ENCODE data around the gene TLR10.
A peak's percentile ranks its signal among the peaks of the same experiment; 100 is the strongest.

TLR10 gene

GRCh38 chr4:38805530-38806145 is 22.8 kb upstream of the TLR10 start:
- TF ChIP-seq ZNF274 (IDR thresholded peaks at IDR 0.05; ENCODE audit: low read depth, low read length): no peak
- peak overlapping the region; percentile 60; the same call in 1 of the 2 replicates for H3K4me3 ChIP-seq (ENCODE audit: low read length)

GRCh38 chr4:38804654-38805295 is 22.0 kb upstream of the TLR10 start, which contains the start of gene TLR1:
Gene TLR1, minus strand, starts transcription at chr4:38804791. Its CDS starts 5,960 bp downstream, at chr4:38798831.
- H3K4me3 ChIP-seq (ENCODE audit: low read length): peak within 1 kb of the TSS; percentile 60
- TF ChIP-seq ZNF274 (IDR thresholded peaks at IDR 0.05; ENCODE audit: low read depth, low read length): no peak

- H3K4me3 ChIP-seq (ENCODE audit: low read length): peak overlapping the region; percentile 52
- no peak for TF ChIP-seq ZNF274 (IDR thresholded peaks at IDR 0.05; ENCODE audit: low read depth, low read length)
Observed at GRCh38 chr4:38803833-38804653, 21.3 kb upstream of the TLR10 start.

- TF ChIP-seq ZNF274 (IDR thresholded peaks at IDR 0.05; ENCODE audit: low read depth, low read length): no peak
- peak overlapping the region; percentile 2; the same call in 1 of the 2 replicates for H3K4me3 ChIP-seq (ENCODE audit: low read length)
Observed at GRCh38 chr4:38802561-38803355, 20.0 kb upstream of the TLR10 start.

GRCh38 chr4:38800961-38801450 is 18.2 kb upstream of the TLR10 start:
- no peak for TF ChIP-seq ZNF274 (IDR thresholded peaks at IDR 0.05; ENCODE audit: low read depth, low read length)

GRCh38 chr4:38800366-38800765 is 17.6 kb upstream of the TLR10 start:
- TF ChIP-seq ZNF274 (IDR thresholded peaks at IDR 0.05; ENCODE audit: low read depth, low read length): no peak

More at GRCh38 chr4:38800961-38801450, 18.2 kb upstream of the TLR10 start:
- H3K4me3 ChIP-seq (ENCODE audit: low read length): no peak overlapping the region

GRCh38 chr4:38795087-38795486 is 12.3 kb upstream of the TLR10 start:
- TF ChIP-seq ZNF274 (IDR thresholded peaks at IDR 0.05; ENCODE audit: low read depth, low read length): no peak
- H3K4me3 ChIP-seq (ENCODE audit: low read length): no peak overlapping the region

More at GRCh38 chr4:38800366-38800765, 17.6 kb upstream of the TLR10 start:
- H3K4me3 ChIP-seq (ENCODE audit: low read length): no peak overlapping the region

- H3K4me3 ChIP-seq (ENCODE audit: low read length): no peak overlapping the region
- no peak for TF ChIP-seq ZNF274 (IDR thresholded peaks at IDR 0.05; ENCODE audit: low read depth, low read length)
Observed at GRCh38 chr4:38794051-38794450, 11.3 kb upstream of the TLR10 start.

GRCh38 chr4:38791010-38791409 is 8.2 kb upstream of the TLR10 start:
- no peak for TF ChIP-seq ZNF274 (IDR thresholded peaks at IDR 0.05; ENCODE audit: low read depth, low read length)
- H3K4me3 ChIP-seq (ENCODE audit: low read length): no peak overlapping the region

GRCh38 chr4:38788317-38788716 is 5.5 kb upstream of the TLR10 start:
- TF ChIP-seq ZNF274 (IDR thresholded peaks at IDR 0.05; ENCODE audit: low read depth, low read length): no peak
- no peak overlapping the region for H3K4me3 ChIP-seq (ENCODE audit: low read length)

GRCh38 chr4:38787693-38788092 is 4.9 kb upstream of the TLR10 start:
- H3K4me3 ChIP-seq (ENCODE audit: low read length): no peak overlapping the region
- TF ChIP-seq ZNF274 (IDR thresholded peaks at IDR 0.05; ENCODE audit: low read depth, low read length): no peak

- H3K4me3 ChIP-seq (ENCODE audit: low read length): no peak overlapping the region
- no peak for TF ChIP-seq ZNF274 (IDR thresholded peaks at IDR 0.05; ENCODE audit: low read depth, low read length)
Observed at GRCh38 chr4:38785901-38786402, 3.2 kb upstream of the TLR10 start.

GRCh38 chr4:38785041-38785790 is 2.4 kb upstream of the TLR10 start:
- H3K4me3 ChIP-seq (ENCODE audit: low read length): no peak overlapping the region
- no peak for TF ChIP-seq ZNF274 (IDR thresholded peaks at IDR 0.05; ENCODE audit: low read depth, low read length)
